Measurements from ENCODE around the gene INPP5J. TPM values are rescaled to one million over a fixed set of nuclear protein-coding genes. Genes with fewer than 3 reads are reported as not detected.

INPP5J gene
- total RNA-seq, 1 experiment from 2014 or later, result 3.1 TPM

DNA sequence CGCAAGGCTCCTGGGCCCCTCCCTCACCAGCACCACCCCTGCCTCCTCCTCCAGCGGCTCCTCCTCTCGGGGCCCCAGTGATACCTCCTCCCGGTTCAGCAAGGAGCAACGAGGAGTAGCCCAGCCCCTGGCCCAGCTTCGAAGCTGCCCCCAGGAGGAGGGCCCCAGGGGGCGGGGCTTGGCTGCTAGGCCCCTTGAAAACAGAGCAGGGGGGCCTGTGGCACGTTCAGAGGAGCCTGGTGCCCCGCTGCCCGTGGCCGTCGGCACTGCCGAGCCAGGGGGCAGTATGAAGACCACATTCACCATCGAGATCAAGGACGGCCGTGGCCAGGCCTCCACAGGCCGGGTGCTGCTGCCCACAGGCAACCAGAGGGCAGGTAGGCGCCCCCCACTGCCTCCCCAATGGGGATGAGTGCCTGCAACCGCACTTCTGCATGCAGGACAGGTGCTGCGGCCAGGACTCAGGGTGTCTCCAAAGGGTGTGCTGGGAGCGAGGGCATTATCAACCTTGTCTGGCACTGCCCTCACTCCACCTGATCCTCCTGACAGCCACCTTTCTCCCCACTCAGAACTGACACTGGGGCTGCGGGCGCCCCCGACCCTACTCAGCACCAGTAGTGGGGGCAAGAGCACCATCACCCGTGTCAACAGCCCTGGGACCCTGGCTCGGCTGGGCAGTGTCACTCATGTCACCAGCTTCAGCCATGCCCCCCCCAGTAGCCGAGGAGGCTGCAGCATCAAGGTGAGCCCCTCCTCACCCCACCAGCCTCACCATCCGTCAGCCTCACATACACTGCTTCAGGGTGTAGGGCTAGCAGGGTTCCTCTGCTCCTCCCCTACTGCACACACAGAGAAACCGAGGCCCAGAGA lies 31.4 kb upstream of the INPP5J start:
- Histone ChIP-seq H2AFZ (ENCODE audit: low read length) (no peak overlapping the region), H3K9ac (ENCODE audit: low read length) (no peak overlapping the region), H3K27ac (ENCODE audit: low read length) (no peak overlapping the region), H3F3A (ENCODE audit: low read length, unreplicated experiment) (no peaks in the 10 kb centered on the region), H4K20me1 (ENCODE audit: low read length) (peaks cover 2% of the 10 kb centered on the region; the same call in 1 of the 2 replicates), H3K4me3 (ENCODE audit: low read length) (no peak overlapping the region), H3K9me3 (ENCODE audit: low read length) (no peaks in the 10 kb centered on the region), H3K79me2 (ENCODE audit: low read length) (peaks cover 6% of the 10 kb centered on the region), H3K36me3 (ENCODE audit: low read depth, low read length) (peaks cover 24% of the 10 kb centered on the region; the same call in 1 of the 2 replicates), H3K4me2 (ENCODE audit: low read length) (no peak overlapping the region), H3K4me1 (ENCODE audit: insufficient read depth, low read length) (peaks cover 3% of the 10 kb centered on the region; the same call in 1 of the 2 replicates), H3K9me2 (replicated peaks; ENCODE audit: low read length) (no peaks in the 10 kb centered on the region), H3K27me3 (ENCODE audit: low read length) (no peaks in the 10 kb centered on the region)
- TF ChIP-seq EZH2phosphoT487 (IDR thresholded peaks at IDR 0.05; ENCODE audit: borderline replicate concordance, low read length) (no peak), EZH2 (IDR thresholded peaks at IDR 0.05; ENCODE audit: low read length, unreplicated experiment) (no peak)
- TF ChIP-seq, protein P1, sequence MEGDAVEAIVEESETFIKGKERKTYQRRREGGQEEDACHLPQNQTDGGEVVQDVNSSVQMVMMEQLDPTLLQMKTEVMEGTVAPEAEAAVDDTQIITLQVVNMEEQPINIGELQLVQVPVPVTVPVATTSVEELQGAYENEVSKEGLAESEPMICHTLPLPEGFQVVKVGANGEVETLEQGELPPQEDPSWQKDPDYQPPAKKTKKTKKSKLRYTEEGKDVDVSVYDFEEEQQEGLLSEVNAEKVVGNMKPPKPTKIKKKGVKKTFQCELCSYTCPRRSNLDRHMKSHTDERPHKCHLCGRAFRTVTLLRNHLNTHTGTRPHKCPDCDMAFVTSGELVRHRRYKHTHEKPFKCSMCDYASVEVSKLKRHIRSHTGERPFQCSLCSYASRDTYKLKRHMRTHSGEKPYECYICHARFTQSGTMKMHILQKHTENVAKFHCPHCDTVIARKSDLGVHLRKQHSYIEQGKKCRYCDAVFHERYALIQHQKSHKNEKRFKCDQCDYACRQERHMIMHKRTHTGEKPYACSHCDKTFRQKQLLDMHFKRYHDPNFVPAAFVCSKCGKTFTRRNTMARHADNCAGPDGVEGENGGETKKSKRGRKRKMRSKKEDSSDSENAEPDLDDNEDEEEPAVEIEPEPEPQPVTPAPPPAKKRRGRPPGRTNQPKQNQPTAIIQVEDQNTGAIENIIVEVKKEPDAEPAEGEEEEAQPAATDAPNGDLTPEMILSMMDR (conservative IDR thresholded peaks at IDR 0.05; ENCODE audit: low read depth, low read length), result no peak
- ChIA-PET CTCF (no interaction called here), POLR2A (ENCODE audit: unreplicated experiment) (no interaction called here)
- intact Hi-C loops (cut with micrococcal nuclease), result no loop called here
- no TSS peak for BruUV-seq (replicated peaks)
- no peak for ATAC-seq
- DNase-seq, result no peak

DNA sequence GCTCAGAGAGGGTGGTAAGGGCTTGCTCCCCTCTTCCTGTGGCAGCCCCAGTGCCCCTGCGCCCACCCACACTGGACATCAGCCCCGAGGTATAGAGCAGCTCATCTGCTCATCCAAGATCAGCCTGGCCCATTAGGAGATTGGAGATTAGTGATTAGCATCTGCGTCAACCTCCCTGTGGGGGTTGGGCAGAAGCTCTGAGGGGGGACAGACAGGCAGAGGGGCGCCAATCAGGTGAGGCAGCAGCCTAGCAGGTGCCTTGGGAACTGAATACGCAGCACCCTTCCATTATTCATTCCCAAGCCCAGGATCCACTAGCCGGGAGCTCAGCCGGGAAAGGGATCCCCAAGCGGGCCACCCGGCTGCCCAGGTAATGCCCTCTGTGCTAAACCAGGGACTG lies 30.6 kb upstream of the INPP5J start:
- H3K36me3 ChIP-seq (ENCODE audit: low read depth, low read length), result peaks cover 27% of the 10 kb centered on the region; the same call in 1 of the 2 replicates
- H3K9me3 ChIP-seq (ENCODE audit: low read length), result no peaks in the 10 kb centered on the region
- H3K9ac ChIP-seq (ENCODE audit: low read length), result no peak overlapping the region
- intact Hi-C loops (cut with micrococcal nuclease), result no loop called here
- H4K20me1 ChIP-seq (ENCODE audit: low read length), result no peaks in the 10 kb centered on the region
- DNase-seq (no peak), ATAC-seq (no peak)
- H2AFZ ChIP-seq (ENCODE audit: low read length), result no peak overlapping the region
- TF ChIP-seq, protein P1 (conservative IDR thresholded peaks at IDR 0.05; ENCODE audit: low read depth, low read length), result no peak
- no peak for TF ChIP-seq EZH2phosphoT487 (IDR thresholded peaks at IDR 0.05; ENCODE audit: borderline replicate concordance, low read length)
- TF ChIP-seq EZH2 (IDR thresholded peaks at IDR 0.05; ENCODE audit: low read length, unreplicated experiment), result no peak
- H3K79me2 ChIP-seq (ENCODE audit: low read length), result no peaks in the 10 kb centered on the region
- no TSS peak for BruUV-seq (replicated peaks)
- H3K9me2 ChIP-seq (replicated peaks; ENCODE audit: low read length), result no peaks in the 10 kb centered on the region
- no peak overlapping the region for H3K4me3 ChIP-seq (ENCODE audit: low read length)
- no peaks in the 10 kb centered on the region for H3K4me1 ChIP-seq (ENCODE audit: insufficient read depth, low read length)
- POLR2A ChIA-PET (ENCODE audit: unreplicated experiment), result no interaction called here
- H3F3A ChIP-seq (ENCODE audit: low read length, unreplicated experiment), result no peaks in the 10 kb centered on the region
- H3K27ac ChIP-seq (ENCODE audit: low read length), result no peak overlapping the region
- H3K4me2 ChIP-seq (ENCODE audit: low read length), result no peak overlapping the region
- CTCF ChIA-PET, result no interaction called here
- H3K27me3 ChIP-seq (ENCODE audit: low read length), result no peaks in the 10 kb centered on the region

Data from PC-3 (cell line).